Lung (tissue), 12 donors: ENCODE results near the gene PHEX. TPM values are rescaled to one million over a fixed set of nuclear protein-coding genes. Genes with fewer than 3 reads are reported as not detected.

Experiments used
- ATAC-seq: fragments of 200-7000 bp; cut with Tn5 transposase; one replicate; pipeline ENCODE4 v1.9.1; 2020; ENCODE audit warnings: moderate number of reproducible peaks; ENCODE audit not compliant: insufficient read depth, low FRiP score
- DNase-seq, 3 donors: peaks; one replicate each; pipeline ENCODE4 v3.0.0-alpha.2; 2013 to 2017
- H3K27ac ChIP-seq, 2 donors: one replicate each; pipeline ENCODE4 v1.5.1; 2013; ENCODE audit warnings: mild to moderate bottlenecking in 2 of 2, moderate library complexity in 2 of 2, control low read depth in 1 of 2, inconsistent platforms in 1 of 2, low read depth in 1 of 2, low read length in 1 of 2
- H3K27me3 ChIP-seq, 3 donors: one replicate each; pipeline ENCODE4 v1.5.1; 2013; ENCODE audit warnings: low read length in 2 of 3; ENCODE audit not compliant: control insufficient read depth in 3 of 3, insufficient read depth in 3 of 3
- H3K36me3 ChIP-seq, 4 donors: one replicate each; pipeline ENCODE4 v1.5.1; 2013; ENCODE audit warnings: low read length in 4 of 4, mild to moderate bottlenecking in 1 of 4, moderate library complexity in 1 of 4; ENCODE audit not compliant: control insufficient read depth in 4 of 4, insufficient read depth in 4 of 4
- H3K4me1 ChIP-seq, 5 donors: one replicate each; pipeline ENCODE4 v1.5.1; 2013; ENCODE audit warnings: low read length in 5 of 5, mild to moderate bottlenecking in 2 of 5, moderate library complexity in 1 of 5; ENCODE audit not compliant: control insufficient read depth in 5 of 5, insufficient read depth in 5 of 5
- H3K4me3 ChIP-seq: one replicate; pipeline ENCODE4 v1.5.1; 2013; ENCODE audit warnings: mild to moderate bottlenecking, control low read depth, moderate library complexity
- H3K9ac ChIP-seq, 2 donors: one replicate each; pipeline ENCODE4 v1.5.1; 2013; ENCODE audit warnings: low read length in 2 of 2, control low read depth in 1 of 2; ENCODE audit not compliant: insufficient read depth in 1 of 2
- H3K9me3 ChIP-seq, 4 donors: one replicate each; pipeline ENCODE4 v1.5.1; 2013; ENCODE audit warnings: low read length in 3 of 4, mild to moderate bottlenecking in 1 of 4, moderate library complexity in 1 of 4; ENCODE audit not compliant: control insufficient read depth in 4 of 4, insufficient read depth in 3 of 4
- CTCF ChIP-seq: IDR thresholded peaks from 2 replicates; pipeline ENCODE4 v1.5.1; 2012; ENCODE audit warnings: mild to moderate bottlenecking; ENCODE audit errors: control extremely low read depth, extremely low read depth
- WGBS, 2 donors: extraction: QIAGEN DNeasy Blood & Tissue Kit; methylation state at CpG; one replicate each; pipeline ENCODE4 v1.1.7; 2013; 5-methylcytosine and 5-hydroxymethylcytosine counted together
- polyA plus RNA-seq, 2 donors: library from polyadenylated mRNA; stranded (reverse); fragments of 200-250 nt; gene quantifications; one replicate each; pipeline ENCODE4 v1.2.1, GENCODE V29; 2013
- total RNA-seq, 2 donors: library from RNA; depleted of rRNA in 1 of 2; stranded (reverse); fragments of >200 nt in 1 of 2; gene quantifications; one replicate each; pipeline ENCODE4 v1.2.1, GENCODE V29; 2014 to 2021
- donor health status: control.
- donor health status: control.
- donor health status: Bipolar disorder and iron deficiency.
- donor health status: healthy.
- donor health status: DM: yes; HTN: yes; CAD: no.

The PHEX gene
- total and polyA plus RNA-seq, 4 donors = 0.59 to 15.4 (median 3.8) TPM

- no peak for DNase-seq
- ATAC-seq = no peak
- H3K4me3 ChIP-seq = no peak overlapping the region
- TF ChIP-seq CTCF = no peak
- no peak overlapping the region for H3K27ac ChIP-seq
- H3K4me1 ChIP-seq = no peaks in the 10 kb centered on the region
- H3K27me3 ChIP-seq = peaks cover 0 to 3% (median 3%) of the 10 kb centered on the region in 3 donors
- 59 to 80% methylated on average over 8 of the region's 8 CpGs for WGBS, 2 donors
- no peaks in the 10 kb centered on the region for H3K9me3 ChIP-seq
- no peak overlapping the region for H3K9ac ChIP-seq
- H3K36me3 ChIP-seq = peaks cover 0 to 11% (median 1%) of the 10 kb centered on the region in 4 donors
These were observed 41.3 kb upstream of the PHEX start for GRCh38 chrX:21990832-21991231.

GRCh38 chrX:21991504-21991903 lies 40.6 kb upstream of the PHEX start:
- TF ChIP-seq CTCF = no peak
- ATAC-seq = no peak
- H3K36me3 ChIP-seq = peaks cover 0 to 11% (median 1%) of the 10 kb centered on the region in 4 donors
- H3K9me3 ChIP-seq = no peaks in the 10 kb centered on the region
- H3K4me1 ChIP-seq = no peaks in the 10 kb centered on the region
- WGBS, 2 donors = 93 to 94% methylated on average over 3 of the region's 3 CpGs
- no peak overlapping the region for H3K9ac ChIP-seq
- H3K27me3 ChIP-seq = peaks cover 0 to 3% (median 3%) of the 10 kb centered on the region in 3 donors
- H3K27ac ChIP-seq = no peak overlapping the region
- H3K4me3 ChIP-seq = no peak overlapping the region
- no peak for DNase-seq

- no peak for TF ChIP-seq CTCF
- Histone ChIP-seq H3K4me3 (no peak overlapping the region), H3K4me1 (no peaks in the 10 kb centered on the region), H3K27ac (peak overlapping the region in 1 of 2 donors; percentile 69), H3K9ac (no peak overlapping the region), H3K9me3 (no peaks in the 10 kb centered on the region), H3K36me3 (peaks cover 0 to 3% (median 1%) of the 10 kb centered on the region in 4 donors), H3K27me3 (peaks cover 3% of the 10 kb centered on the region in 3 donors)
- ATAC-seq (peak; percentile 38), DNase-seq (peak in 1 of 3 donors; percentile 34)
- WGBS, 2 donors = 34 to 66% methylated on average over 8 of the region's 8 CpGs
These were observed 38.9 kb upstream of the PHEX start for GRCh38 chrX:21993265-21993664.
